Cerebellar nuclear complex (tissue), 1 donor: Measurements from ENCODE around the gene USP22.

Source experiments
- DNase-seq, 2 experiments: peaks; one replicate each; lab custom pipeline; 2025; lab: John Stamatoyannopoulos, UW

USP22 gene

GRCh38 chr17:21001111-21001812 is 41.5 kb downstream of the USP22 start:
- no peak for DNase-seq

GRCh38 chr17:20999841-21000532 is 42.8 kb downstream of the USP22 start:
- DNase-seq: no peak

- no peak for DNase-seq
Observed at GRCh38 chr17:20999044-20999573, 43.7 kb downstream of the USP22 start.

DNA sequence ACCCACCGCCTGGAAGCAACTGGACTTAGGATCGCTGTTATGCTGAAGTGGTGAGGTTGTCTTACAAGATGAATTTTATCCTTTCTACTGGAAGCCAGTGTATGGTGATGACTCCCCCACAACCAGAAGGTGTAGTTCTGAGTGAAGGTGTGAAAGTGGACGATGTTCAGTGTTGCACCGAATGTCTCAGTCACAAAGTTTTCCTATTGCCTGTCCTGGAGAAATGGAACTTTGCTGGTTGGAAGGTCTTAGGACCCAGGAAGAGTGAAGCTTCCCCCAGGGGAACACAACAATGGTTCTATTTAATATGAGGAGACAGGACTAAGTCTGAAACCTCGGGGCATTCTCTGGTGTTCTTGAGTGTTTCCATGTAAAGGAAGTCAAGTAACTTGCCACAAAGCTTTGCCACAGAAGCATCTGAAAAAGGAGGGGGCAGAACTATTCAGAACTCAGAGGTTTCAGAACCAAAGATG is 44.2 kb downstream of the USP22 start:
- DNase-seq: no peak

GRCh38 chr17:20997711-20998570 is 44.9 kb downstream of the USP22 start:
- no peak for DNase-seq

DNA sequence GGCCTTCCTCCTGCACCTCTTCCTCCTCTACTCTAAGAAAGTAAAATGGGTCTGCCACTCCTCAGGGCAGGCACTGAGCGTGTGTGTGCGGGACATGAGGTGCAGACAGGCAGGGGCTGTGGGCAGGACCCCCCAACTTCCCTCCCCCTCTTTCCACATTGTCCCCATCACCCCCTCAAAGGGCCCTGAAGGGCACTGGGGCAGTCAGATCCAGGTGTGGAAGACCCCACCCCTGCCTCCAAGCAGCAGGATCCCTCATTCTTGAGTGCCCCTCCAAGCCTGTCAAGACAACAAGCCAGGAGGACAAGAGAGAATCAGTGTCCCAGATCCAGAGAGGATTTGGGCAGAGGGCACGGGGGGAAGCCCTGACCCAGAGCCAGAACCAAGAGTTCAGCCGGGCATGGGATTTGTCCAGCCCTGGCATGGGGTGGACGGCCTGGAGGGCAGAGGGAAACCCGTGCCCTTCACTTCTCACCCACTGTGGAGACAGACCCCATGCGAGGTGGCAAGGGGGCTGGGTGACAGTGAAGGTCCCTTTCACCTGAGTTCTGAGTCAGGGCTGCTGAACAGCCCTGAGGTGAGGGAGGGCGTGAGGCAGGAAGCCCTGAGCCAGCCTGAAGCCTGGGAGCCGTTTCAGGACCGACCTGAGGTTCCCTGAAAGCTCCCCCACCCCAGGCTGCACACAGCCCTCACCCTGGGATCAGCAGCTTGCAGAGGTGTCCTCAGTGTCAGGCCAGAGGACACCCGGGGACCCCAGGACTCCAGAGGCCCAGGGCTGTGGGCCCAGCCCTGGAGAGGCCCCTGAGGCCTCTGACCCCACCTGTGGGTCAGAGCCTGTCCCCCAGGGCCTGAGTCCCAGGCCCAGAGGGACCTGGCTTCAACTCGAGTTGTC is 45.8 kb downstream of the USP22 start:
- DNase-seq: no peak

- no peak for DNase-seq
Observed at GRCh38 chr17:20995873-20996723, 46.7 kb downstream of the USP22 start.

GRCh38 chr17:20995164-20995872 is 47.5 kb downstream of the USP22 start:
- DNase-seq: no peak

DNA sequence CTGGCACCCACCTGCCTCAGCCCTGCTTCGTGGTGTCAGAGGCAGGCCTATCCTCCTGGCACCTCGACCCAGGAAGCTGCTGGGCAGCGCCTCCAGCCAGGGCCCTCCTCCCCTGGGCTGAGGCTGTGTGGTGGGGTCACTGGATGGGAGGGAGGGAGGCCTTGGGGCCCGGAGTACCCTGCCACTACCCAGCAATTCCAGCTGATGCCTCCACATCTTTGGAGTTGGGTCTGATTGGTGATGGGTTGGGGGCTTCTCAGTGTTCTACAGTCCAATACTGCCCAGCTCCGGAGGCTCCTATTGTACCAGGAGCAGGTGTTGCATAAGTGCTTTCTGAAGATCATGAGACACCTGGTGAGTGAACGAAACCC is 48.0 kb downstream of the USP22 start:
- DNase-seq: no peak

DNA sequence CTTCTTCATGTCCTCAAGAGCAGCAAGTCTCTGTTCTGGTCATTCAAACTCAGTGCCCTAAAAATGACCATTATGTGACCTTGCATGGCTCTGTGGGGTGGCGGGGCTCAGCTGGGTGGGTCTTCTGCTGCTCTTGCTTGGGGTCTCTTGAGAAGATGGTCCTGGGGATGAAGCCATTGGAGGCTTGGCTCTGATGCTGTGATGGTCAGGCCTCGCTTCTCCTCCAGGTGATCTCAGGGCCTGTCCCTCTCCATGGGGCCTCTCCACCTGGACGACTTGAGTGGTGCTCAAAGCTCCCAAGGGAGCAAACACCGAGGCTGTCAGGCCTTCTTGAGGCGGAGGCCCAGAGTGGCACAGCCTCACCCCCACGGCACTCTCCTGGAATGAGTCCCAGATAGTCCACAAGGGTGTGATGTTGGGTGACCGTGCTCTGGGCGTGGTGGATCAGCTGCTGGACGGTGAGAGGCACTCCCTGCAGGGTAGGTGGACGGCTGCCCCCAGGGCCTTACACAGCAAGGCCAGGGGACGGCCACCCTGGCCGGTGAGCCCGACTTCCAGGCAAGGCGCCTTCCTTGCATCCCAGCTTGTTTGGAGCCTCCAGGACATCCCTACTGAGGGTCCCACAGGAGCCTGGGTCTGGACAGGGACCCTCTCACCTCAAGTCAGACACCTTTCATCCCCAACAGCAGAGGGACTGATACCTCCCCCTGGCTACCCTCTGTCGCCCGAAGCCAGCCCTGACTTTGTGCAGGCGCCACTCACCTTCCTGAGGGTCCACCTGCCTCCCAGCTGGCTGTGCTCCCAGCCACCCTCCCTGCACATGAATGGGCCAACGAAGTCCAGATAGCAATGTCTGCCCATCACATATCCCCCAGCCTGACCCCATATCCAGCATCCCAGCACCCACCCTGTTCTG is 48.7 kb downstream of the USP22 start:
- no peak for DNase-seq

- DNase-seq: no peak
Observed at GRCh38 chr17:20992987-20993862, 49.6 kb downstream of the USP22 start.

GRCh38 chr17:20992416-20992815 is 50.4 kb downstream of the USP22 start:
- no peak for DNase-seq

GRCh38 chr17:20991276-20992037 is 51.4 kb downstream of the USP22 start:
- no peak for DNase-seq

GRCh38 chr17:20989991-20990855 is 52.6 kb downstream of the USP22 start:
- no peak for DNase-seq

DNA sequence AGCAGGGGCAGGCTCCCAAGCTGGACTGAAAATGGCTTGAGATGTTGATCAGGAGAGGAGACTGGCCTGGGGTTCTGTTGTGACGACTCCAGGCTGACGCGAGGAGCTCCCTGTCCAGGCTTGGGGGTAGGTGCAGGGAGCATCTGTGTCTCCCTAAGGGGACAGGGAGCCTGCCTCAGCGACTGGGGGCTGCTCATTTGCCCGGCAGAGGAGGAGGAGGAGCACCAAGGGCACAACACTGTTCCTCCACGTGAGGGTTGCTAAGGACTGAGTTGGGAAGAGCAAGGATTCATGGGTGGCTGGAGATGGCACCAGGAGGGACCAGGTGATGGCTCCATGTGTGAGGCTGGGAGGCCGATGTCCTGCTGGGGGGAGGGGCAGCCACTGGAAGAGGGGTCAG is 53.3 kb downstream of the USP22 start:
- DNase-seq: no peak

DNA sequence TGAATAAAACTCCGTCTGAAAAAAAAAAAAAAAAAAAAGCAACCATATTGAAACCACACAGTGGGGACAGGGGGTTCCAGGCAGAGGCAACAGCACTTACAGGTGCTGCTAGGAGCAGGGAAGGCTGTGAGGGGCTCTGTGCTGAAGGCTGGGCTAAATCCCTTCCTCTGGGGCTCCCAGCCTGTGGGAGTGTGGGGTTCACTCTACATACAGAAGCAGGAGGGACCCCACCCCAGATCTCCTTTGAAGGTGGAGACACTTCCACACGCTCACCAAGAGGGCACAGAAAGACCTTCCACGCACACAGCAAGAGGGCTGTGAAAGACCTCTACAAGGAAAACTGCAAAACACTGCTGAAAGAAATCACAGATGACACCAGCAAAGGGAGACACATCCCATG is 53.9 kb downstream of the USP22 start:
- no peak for DNase-seq
